CD4-positive, CD25-positive, alpha-beta regulatory T cell (primary cell): Measurements from ENCODE around the gene MSANTD2. TPM values are rescaled to one million over a fixed set of nuclear protein-coding genes. Genes with fewer than 3 reads are reported as not detected.

Experiments used
- ATAC-seq, 2 donors: fragments of 150-1000 bp; cut with Tn5 transposase; one replicate each; pipeline ENCODE4 v1.10.0; 2021; ENCODE audit warnings: low read depth in 2 of 2, moderate number of reproducible peaks in 2 of 2, moderate library complexity in 1 of 2
- DNase-seq, 3 donors: peaks; one replicate each; pipeline versions ENCODE4 v3.0.0 to v3.0.0-alpha.2; 2012 to 2022; ENCODE audit warnings: mixed read lengths in 1 of 3
- H3K27ac ChIP-seq: one replicate; pipeline ENCODE4 v1.7.0; 2013; ENCODE audit warnings: mild to moderate bottlenecking, low read length; ENCODE audit not compliant: insufficient read depth, poor library complexity, severe bottlenecking
- H3K27me3 ChIP-seq: one replicate; pipeline ENCODE4 v1.7.0; 2013; ENCODE audit warnings: low read length; ENCODE audit not compliant: control insufficient read depth, insufficient read depth
- H3K36me3 ChIP-seq: one replicate; pipeline ENCODE4 v1.7.0; 2013; ENCODE audit warnings: mild to moderate bottlenecking, low read length, moderate library complexity; ENCODE audit not compliant: control insufficient read depth, insufficient read depth
- H3K4me1 ChIP-seq: 2 replicates; pipeline ENCODE4 v1.7.0; 2013; ENCODE audit warnings: mild to moderate bottlenecking, low read length; ENCODE audit not compliant: insufficient read depth, control insufficient read depth, poor library complexity, severe bottlenecking
- H3K4me3 ChIP-seq: one replicate; pipeline ENCODE4 v1.7.0; 2013; ENCODE audit warnings: low read depth, mild to moderate bottlenecking, low read length, moderate library complexity
- H3K9me3 ChIP-seq, 2 experiments: 1 replicate in 1 of 2; 2 replicates in 1 of 2; pipeline ENCODE4 v1.7.0; 2013; ENCODE audit warnings: low read length in 2 of 2, mild to moderate bottlenecking in 1 of 2, moderate library complexity in 1 of 2; ENCODE audit not compliant: control insufficient read depth in 2 of 2
- H3K27ac Mint-ChIP-seq, 3 donors: one replicate each; pipeline ENCODE4 v1.8.0; 2020 to 2022; ENCODE audit warnings: mild to moderate bottlenecking in 3 of 3, mixed read lengths in 3 of 3, moderate library complexity in 2 of 3
- H3K27me3 Mint-ChIP-seq: one replicate; pipeline ENCODE4 v1.8.0; 2022; ENCODE audit warnings: mild to moderate bottlenecking, mixed read lengths
- H3K36me3 Mint-ChIP-seq: one replicate; pipeline ENCODE4 v1.8.0; 2020; ENCODE audit warnings: mixed read lengths
- H3K4me1 Mint-ChIP-seq, 4 donors: one replicate each; pipeline ENCODE4 v1.8.0; 2020 to 2022; ENCODE audit warnings: mixed read lengths in 4 of 4, mild to moderate bottlenecking in 1 of 4
- H3K4me3 Mint-ChIP-seq, 4 donors: one replicate each; pipeline ENCODE4 v1.8.0; 2020 to 2022; ENCODE audit warnings: mild to moderate bottlenecking in 4 of 4, mixed read lengths in 4 of 4, moderate library complexity in 3 of 4
- H3K9me3 Mint-ChIP-seq, 7 donors: one replicate each; pipeline ENCODE4 v1.8.0; 2020 to 2022; ENCODE audit warnings: mixed read lengths in 7 of 7, mild to moderate bottlenecking in 3 of 7, moderate library complexity in 2 of 7
- polyA plus RNA-seq, 4 donors: library from polyadenylated mRNA; unstranded; fragments of 300-500 nt; fragmentation: Illumina TruSeq; gene quantifications; one replicate each; pipeline ENCODE4 v1.2.3, GENCODE V29; 2021
- total RNA-seq: library from RNA; stranded (reverse); gene quantifications from one replicate; pipeline ENCODE4 v1.2.3, GENCODE V29; 2022

MSANTD2 gene
- total and polyA plus RNA-seq, 5 donors from 2014 or later, result 1.9 to 10.0 (median 4.2) TPM

GRCh38 chr11:124840666-124841065, 40.5 kb upstream of the MSANTD2 start:
- Mint-ChIP-seq H3K27me3 (peaks cover 89% of the 10 kb centered on the region), H3K36me3 (no peaks in the 10 kb centered on the region), H3K4me1 (peaks cover 5 to 26% (median 11%) of the 10 kb centered on the region in 4 donors), H3K9me3 (peaks cover 0 to 3% (median 0%) of the 10 kb centered on the region in 7 donors), H3K4me3 (no peak overlapping the region), H3K27ac (no peak overlapping the region)
- Histone ChIP-seq H3K9me3 (no peaks in the 10 kb centered on the region), H3K36me3 (no peaks in the 10 kb centered on the region), H3K4me3 (no peak overlapping the region), H3K27ac (no peak overlapping the region), H3K4me1 (peaks cover 20% of the 10 kb centered on the region), H3K27me3 (peaks cover 49% of the 10 kb centered on the region)
- ATAC-seq (no peak), DNase-seq (no peak)

GRCh38 chr11:124839972-124840621, 39.9 kb upstream of the MSANTD2 start:
- H3K4me3 Mint-ChIP-seq, result peak overlapping the region in 3 of 4 donors; percentile 48 to 67 (median 52)
- H3K27ac ChIP-seq, result no peak overlapping the region
- no peak overlapping the region for H3K4me3 ChIP-seq

GRCh38 chr11:124839128-124839971, 39.1 kb upstream of the MSANTD2 start:
- H3K9me3 ChIP-seq, result no peaks in the 10 kb centered on the region
- Mint-ChIP-seq H3K36me3 (no peaks in the 10 kb centered on the region), H3K27ac (no peak overlapping the region), H3K4me1 (peaks cover 5 to 20% (median 11%) of the 10 kb centered on the region in 4 donors), H3K27me3 (peaks cover 84% of the 10 kb centered on the region), H3K9me3 (no peaks in the 10 kb centered on the region), H3K4me3 (no peak overlapping the region)
- no peak for ATAC-seq
- DNase-seq, result no peak
- H3K4me1 ChIP-seq, result peaks cover 20% of the 10 kb centered on the region
- H3K4me3 ChIP-seq, result no peak overlapping the region
- H3K27ac ChIP-seq, result no peak overlapping the region
- peaks cover 42% of the 10 kb centered on the region for H3K27me3 ChIP-seq
- no peaks in the 10 kb centered on the region for H3K36me3 ChIP-seq

More at GRCh38 chr11:124839972-124840621, 39.9 kb upstream of the MSANTD2 start:
- peaks cover 20% of the 10 kb centered on the region for H3K4me1 ChIP-seq
- no peaks in the 10 kb centered on the region for H3K36me3 ChIP-seq
- H3K27me3 ChIP-seq, result peaks cover 49% of the 10 kb centered on the region
- H3K27ac Mint-ChIP-seq, result no peak overlapping the region
- H3K9me3 Mint-ChIP-seq, result no peaks in the 10 kb centered on the region
- H3K9me3 ChIP-seq, result no peaks in the 10 kb centered on the region
- peaks cover 85% of the 10 kb centered on the region for H3K27me3 Mint-ChIP-seq
- H3K4me1 Mint-ChIP-seq, result peaks cover 5 to 24% (median 11%) of the 10 kb centered on the region in 4 donors
- H3K36me3 Mint-ChIP-seq, result no peaks in the 10 kb centered on the region
- DNase-seq (no peak), ATAC-seq (no peak)

GRCh38 chr11:124838805-124839127, 38.6 kb upstream of the MSANTD2 start:
- Mint-ChIP-seq H3K9me3 (no peaks in the 10 kb centered on the region), H3K27ac (no peak overlapping the region), H3K4me1 (peaks cover 5 to 20% (median 11%) of the 10 kb centered on the region in 4 donors), H3K36me3 (no peaks in the 10 kb centered on the region), H3K27me3 (peaks cover 79% of the 10 kb centered on the region), H3K4me3 (no peak overlapping the region)
- ATAC-seq (no peak), DNase-seq (no peak)
- H3K4me1 ChIP-seq, result peaks cover 20% of the 10 kb centered on the region
- H3K36me3 ChIP-seq, result no peaks in the 10 kb centered on the region
- peaks cover 43% of the 10 kb centered on the region for H3K27me3 ChIP-seq
- H3K4me3 ChIP-seq, result no peak overlapping the region
- H3K27ac ChIP-seq, result no peak overlapping the region
- H3K9me3 ChIP-seq, result no peaks in the 10 kb centered on the region

- H3K4me3 Mint-ChIP-seq, result peak overlapping the region in 1 of 4 donors; percentile 71
Observed at GRCh38 chr11:124837491-124837856, 37.3 kb upstream of the MSANTD2 start.

GRCh38 chr11:124835918-124836317, 35.7 kb upstream of the MSANTD2 start:
- Mint-ChIP-seq H3K9me3 (no peaks in the 10 kb centered on the region), H3K36me3 (no peaks in the 10 kb centered on the region)
- peaks cover 25% of the 10 kb centered on the region for H3K27me3 ChIP-seq

More at GRCh38 chr11:124837491-124837856, 37.3 kb upstream of the MSANTD2 start:
- H3K27ac ChIP-seq, result no peak overlapping the region
- ATAC-seq (no peak), DNase-seq (peak in 1 of 3 donors; percentile 44)
- Mint-ChIP-seq H3K27me3 (peaks cover 68% of the 10 kb centered on the region), H3K4me1 (peaks cover 5 to 20% (median 11%) of the 10 kb centered on the region in 4 donors), H3K9me3 (no peaks in the 10 kb centered on the region), H3K27ac (no peak overlapping the region), H3K36me3 (no peaks in the 10 kb centered on the region)
- no peak overlapping the region for H3K4me3 ChIP-seq
- no peaks in the 10 kb centered on the region for H3K9me3 ChIP-seq
- peaks cover 20% of the 10 kb centered on the region for H3K4me1 ChIP-seq
- H3K27me3 ChIP-seq, result peaks cover 38% of the 10 kb centered on the region
- no peaks in the 10 kb centered on the region for H3K36me3 ChIP-seq

GRCh38 chr11:124834526-124835180, 34.4 kb upstream of the MSANTD2 start:
- peaks cover 15% of the 10 kb centered on the region for H3K4me1 ChIP-seq
- H3K27ac ChIP-seq, result no peak overlapping the region
- DNase-seq (no peak), ATAC-seq (no peak)
- H3K4me1 Mint-ChIP-seq, result peaks cover 5 to 14% (median 8%) of the 10 kb centered on the region in 4 donors
- H3K27ac Mint-ChIP-seq, result no peak overlapping the region
- peaks cover 48% of the 10 kb centered on the region for H3K27me3 Mint-ChIP-seq
- no peaks in the 10 kb centered on the region for H3K36me3 Mint-ChIP-seq
- peaks cover 17% of the 10 kb centered on the region for H3K27me3 ChIP-seq
- H3K9me3 ChIP-seq, result no peaks in the 10 kb centered on the region
- H3K4me3 ChIP-seq, result no peak overlapping the region
- peaks cover 0 to 1% (median 0%) of the 10 kb centered on the region in 7 donors for H3K9me3 Mint-ChIP-seq
- H3K4me3 Mint-ChIP-seq, result no peak overlapping the region
- H3K36me3 ChIP-seq, result no peaks in the 10 kb centered on the region

More at GRCh38 chr11:124835918-124836317, 35.7 kb upstream of the MSANTD2 start:
- Mint-ChIP-seq H3K4me1 (peaks cover 5 to 20% (median 8%) of the 10 kb centered on the region in 4 donors), H3K27me3 (peaks cover 55% of the 10 kb centered on the region), H3K4me3 (peak overlapping the region in 2 of 4 donors; percentile 21 to 76), H3K27ac (no peak overlapping the region)
- Histone ChIP-seq H3K9me3 (no peaks in the 10 kb centered on the region), H3K36me3 (no peaks in the 10 kb centered on the region), H3K4me3 (peak overlapping the region; percentile 7), H3K4me1 (peaks cover 20% of the 10 kb centered on the region), H3K27ac (no peak overlapping the region)
- ATAC-seq (no peak), DNase-seq (no peak)
